HK-2 (cell line): ENCODE results near the gene PTGES3.
"Not testable (repeated sequence)": the region's sequence is repeated elsewhere in the genome, so short reads cannot be mapped to it uniquely, and the experiment has no call there.

ENCODE experiments used
- DNase-seq: peaks from one replicate; pipeline ENCODE4 v3.0.0-alpha.2; 2018; ENCODE audit not compliant: unreplicated experiment

PTGES3 gene, protein sequence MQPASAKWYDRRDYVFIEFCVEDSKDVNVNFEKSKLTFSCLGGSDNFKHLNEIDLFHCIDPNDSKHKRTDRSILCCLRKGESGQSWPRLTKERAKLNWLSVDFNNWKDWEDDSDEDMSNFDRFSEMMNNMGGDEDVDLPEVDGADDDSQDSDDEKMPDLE

GRCh38 chr12:56688129-56688845 lies at the start of gene PTGES3:
TSS of gene PTGES3 (minus strand) at chr12:56688284. CDS start at chr12:56687999, 285 bp downstream.
- DNase-seq: peak; percentile 99

DNA sequence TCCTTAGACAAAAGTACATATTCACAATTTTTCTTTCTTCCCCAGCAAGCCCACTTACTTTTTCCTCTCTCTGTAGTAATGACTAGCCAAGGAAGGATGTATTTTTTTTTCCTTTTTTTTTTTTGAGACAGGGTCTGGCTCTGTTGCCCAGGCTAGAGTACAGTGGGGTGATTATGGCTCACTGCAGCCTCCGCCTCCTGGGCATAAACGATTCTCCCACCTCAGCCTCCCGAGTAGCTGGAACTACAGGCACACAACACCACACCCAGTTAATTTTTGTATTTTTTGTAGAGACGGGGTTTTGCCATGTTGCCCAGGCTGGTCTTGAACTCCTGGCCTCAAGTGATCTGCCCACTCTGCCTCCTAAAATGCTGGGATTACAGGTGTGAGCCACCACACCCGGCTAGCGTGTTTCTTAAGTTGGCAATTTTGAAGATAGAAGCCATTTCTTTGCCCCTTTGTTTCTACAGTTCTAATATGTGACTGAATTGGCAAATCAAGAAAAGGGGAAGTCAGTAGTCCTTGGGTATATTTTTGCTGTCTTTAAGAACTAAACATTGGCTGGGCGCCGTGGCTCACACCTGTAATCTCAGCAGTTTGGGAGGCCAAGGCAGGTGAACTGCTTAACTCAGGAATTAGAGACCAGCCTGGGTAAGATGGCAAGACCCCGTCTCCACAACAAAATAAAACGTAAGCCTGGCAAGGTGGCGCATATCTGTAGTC lies 40.2 kb upstream of the PTGES3 start:
- DNase-seq: no peak

- DNase-seq: not testable (repeated sequence)
Measured at GRCh38 chr12:56726196-56726675, 38.2 kb upstream of the PTGES3 start.

- no peak for DNase-seq
Measured at GRCh38 chr12:56725723-56726102, 37.6 kb upstream of the PTGES3 start.

DNA sequence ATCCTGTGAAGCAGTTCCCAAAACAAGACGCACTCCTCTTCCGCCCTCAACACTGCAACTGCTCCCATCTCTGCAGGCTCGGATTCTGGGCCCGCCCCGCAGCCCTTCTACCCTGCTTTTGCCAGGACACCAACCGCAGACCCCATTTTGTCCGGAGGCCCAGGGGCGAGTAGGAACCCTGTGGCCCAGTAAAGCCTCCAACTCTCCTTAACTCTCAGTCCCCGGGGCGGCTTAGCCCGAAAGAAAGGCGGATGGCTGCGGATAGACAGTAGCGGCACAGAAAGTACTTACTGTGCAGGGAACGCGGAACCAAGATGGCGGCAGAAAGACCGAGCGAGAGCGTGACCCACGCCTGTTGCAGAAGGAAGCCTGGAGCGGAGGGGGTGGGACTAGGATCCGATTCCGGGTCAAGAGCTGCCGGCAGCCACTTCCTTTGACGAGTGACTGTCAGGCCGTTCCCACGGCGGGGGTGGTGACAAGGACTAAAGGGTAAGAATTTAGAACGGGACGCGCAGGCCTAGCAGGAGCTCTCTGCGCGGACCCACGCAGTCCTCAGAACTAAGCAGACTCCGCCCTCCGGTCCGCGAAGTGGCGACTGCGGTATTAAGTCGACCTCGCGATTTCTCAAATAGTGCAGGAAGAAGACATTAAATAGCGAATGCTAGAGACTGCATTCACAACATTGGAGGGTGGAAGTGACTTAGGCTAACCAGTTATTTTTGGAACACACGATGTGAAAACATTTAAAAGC lies 37.1 kb upstream of the PTGES3 start, which contains the start of gene NACA:
NACA (minus strand) TSS at position 328 of the 751 bp plus-strand sequence. CDS start 778 bp downstream, outside the sequence.
- peak; percentile 97 for DNase-seq

- no peak for DNase-seq
Measured at GRCh38 chr12:56724701-56724971, 36.6 kb upstream of the PTGES3 start.

DNA sequence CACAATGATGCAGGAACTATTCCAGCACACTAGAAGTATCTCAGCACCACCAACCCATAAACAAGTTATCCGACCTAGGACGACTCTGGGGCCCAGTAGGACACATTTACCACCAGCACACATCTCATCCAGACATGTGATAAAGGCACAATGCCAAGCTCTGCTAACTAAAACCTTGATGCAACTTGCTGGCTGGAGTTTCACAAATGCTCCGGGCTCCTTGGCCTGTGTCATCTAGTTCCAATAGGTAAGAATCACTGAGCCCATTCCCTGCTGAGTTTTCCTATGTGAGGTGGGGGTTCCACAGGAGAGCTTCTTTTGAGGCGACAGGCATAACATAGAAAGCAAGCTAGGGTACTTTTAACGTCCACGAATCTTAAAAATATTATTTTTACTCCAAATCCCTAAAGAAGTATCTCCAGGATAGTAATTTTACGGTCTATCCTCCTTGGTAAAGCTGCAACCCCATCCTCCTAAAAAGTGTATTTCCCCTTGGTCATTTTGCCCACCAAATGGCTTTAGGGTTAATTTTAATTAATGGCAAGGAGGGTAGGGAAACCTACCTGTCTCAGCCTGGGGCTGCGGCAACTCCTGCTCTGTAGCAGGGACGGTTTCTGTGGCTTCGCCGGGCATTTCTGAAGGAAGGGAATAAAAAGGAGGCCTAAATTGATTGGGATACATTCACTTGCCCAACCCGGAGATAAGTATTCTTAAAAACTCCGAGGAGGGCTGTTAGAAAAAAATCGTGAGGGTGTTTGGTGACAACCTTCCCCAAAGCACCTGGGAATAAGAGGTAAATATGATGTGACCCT lies 36.0 kb upstream of the PTGES3 start:
- DNase-seq: no peak

- no peak for DNase-seq
Measured at GRCh38 chr12:56723352-56723751, 35.3 kb upstream of the PTGES3 start.

GRCh38 chr12:56722832-56723231 lies 34.7 kb upstream of the PTGES3 start:
- no peak for DNase-seq

- DNase-seq: no peak
Measured at GRCh38 chr12:56721721-56722120, 33.6 kb upstream of the PTGES3 start.

- no peak for DNase-seq
Measured at GRCh38 chr12:56721216-56721615, 33.1 kb upstream of the PTGES3 start.

DNA sequence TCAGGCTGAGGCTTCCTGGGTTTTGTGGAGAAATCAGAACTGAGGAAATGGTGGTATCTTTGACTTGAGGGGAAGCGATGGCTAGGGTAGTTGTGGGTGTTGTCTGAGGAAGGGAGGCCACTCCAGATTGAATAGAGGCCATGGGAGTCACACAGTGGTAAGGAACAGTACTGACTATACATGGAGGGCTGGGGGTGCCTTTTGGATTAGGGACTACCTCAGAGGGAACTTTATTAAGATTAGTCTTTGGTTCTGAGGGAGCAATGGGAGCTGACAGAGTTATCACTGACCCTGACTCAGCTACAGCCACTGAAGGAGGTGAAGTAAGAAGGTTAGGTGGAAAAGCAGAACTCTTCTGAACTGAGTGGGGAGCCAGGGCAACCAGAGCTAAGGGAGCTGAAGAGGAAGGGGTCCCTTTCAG lies 32.7 kb upstream of the PTGES3 start:
- no peak for DNase-seq

- no peak for DNase-seq
Measured at GRCh38 chr12:56719056-56719455, 31.0 kb upstream of the PTGES3 start.

GRCh38 chr12:56718636-56719035 lies 30.6 kb upstream of the PTGES3 start:
- no peak for DNase-seq

DNA sequence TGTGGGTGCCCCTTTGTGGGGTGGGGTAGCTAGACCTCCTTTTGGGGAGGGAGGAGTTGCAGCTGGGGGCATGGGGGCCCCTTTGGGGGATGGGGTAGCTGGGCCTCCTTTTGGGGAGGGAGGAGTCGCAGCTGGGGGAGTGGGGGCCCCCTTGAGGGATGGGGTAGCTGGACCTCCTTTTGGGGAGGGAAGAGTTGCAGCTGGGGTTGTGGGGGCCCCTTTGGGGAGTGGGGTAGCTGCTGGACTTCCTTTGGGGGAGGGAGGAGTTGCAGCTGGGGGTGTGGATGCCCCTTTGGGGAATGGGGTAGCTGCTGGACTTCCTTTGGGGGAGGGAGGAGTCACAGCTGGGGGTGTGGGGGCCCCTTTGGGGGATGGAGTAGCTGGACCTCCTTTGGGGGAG lies 30.1 kb upstream of the PTGES3 start:
- DNase-seq: no peak

DNA sequence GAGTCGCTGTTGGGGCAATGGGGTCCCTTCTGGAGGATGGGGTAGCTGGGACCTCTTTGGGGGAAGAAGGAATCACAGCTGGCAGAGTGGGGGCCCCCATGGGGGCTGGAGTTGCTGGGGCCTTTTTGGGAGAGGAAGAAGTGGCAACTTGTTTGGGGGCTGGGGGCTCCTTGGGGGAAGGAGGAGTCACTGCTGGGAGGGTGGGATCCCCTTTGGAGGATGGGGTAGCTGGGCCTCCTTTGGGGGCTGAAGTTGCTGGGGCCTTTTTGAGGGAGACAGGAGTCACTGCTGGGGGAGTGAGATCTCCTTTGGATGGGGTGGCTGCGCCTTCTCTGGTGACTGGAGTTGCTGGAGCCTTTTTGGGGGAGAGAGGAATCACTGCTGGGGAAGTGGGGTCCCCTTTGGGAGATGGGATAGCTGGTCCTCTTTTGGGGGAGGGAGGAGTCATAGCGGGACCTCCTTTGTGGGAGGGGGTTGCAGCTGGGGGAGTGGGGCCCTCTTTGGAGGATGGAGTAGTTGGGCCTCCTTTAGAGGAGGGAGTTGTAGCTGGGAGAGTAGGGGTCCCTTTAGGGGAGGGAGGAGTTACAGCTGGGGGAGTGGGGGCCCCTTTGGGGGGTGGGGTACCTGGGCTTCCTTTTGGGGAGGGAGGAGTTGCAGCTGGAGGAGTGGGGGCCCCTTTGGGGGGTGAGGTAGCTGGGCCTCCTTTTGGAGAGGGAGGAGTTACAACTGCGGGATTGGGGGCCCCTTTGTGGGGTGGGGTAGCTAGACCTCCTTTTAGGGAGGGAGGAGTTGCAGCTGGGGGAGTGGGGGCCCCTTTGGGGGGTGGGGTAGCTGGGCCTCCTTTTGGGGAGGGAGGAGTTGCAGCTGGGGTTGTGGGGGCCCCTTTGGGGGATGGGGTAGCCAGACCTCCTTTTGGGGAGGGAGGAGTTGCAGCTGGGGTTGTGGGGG lies 29.1 kb upstream of the PTGES3 start:
- no peak for DNase-seq

- no peak for DNase-seq
Measured at GRCh38 chr12:56716458-56716857, 28.4 kb upstream of the PTGES3 start.

DNA sequence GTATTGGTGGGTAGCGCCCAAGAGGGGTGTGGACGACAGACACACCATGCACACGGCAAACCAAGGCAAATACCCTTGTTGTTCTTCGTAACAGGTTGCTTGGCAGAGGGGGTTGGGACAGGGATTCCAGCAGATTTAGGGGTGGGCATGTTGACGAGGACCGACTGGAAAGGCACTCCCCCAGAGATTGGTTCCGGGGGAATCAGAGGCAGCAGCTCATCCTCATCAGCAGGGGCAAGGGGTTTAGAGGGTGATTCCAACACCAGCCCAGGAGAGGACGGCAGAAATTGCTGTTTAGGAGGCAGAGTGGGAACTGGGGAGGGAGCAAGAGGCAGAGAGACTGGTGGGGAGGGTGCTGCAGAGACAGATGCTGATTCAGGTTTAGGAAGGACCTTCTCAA lies 27.7 kb upstream of the PTGES3 start:
- DNase-seq: no peak

DNA sequence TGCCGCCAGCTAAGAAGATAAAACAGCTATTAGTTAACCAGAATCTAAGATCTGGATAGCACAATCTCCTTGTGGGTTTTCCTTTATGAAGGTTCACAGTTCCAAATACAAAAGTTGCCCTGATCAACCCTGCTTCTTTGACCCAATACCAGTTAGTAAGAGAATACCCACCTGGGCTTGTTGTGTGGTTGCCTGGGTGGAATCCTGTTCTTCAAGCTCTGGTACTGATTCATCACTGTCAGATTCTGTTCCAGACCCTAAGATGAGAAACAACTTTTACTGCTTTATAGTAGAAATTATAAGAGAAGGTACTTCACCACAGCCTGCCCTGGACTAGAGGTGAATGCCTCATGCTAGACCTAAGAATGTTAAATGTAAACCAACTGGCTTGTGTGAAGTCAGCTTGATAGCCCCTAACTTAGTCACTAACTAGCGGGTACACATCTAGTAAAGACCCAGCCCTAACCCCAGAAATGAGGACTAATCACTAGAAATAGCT lies 26.4 kb upstream of the PTGES3 start:
- no peak for DNase-seq

GRCh38 chr12:56713345-56713744 lies 25.3 kb upstream of the PTGES3 start:
- no peak for DNase-seq
